PC-3 (cell line): Measurements from ENCODE around the gene CHST8. TPM values are rescaled to one million over a fixed set of nuclear protein-coding genes. Genes with fewer than 3 reads are reported as not detected.

Source experiments
- ATAC-seq: fragments of 200-7000 bp; cut with Tn5 transposase; 2 replicates; pipeline ENCODE4 v1.9.1; 2020; ENCODE audit warnings: mild to moderate bottlenecking, moderate library complexity
- BruUV-seq: library from RNA; stranded (reverse); fragments of 400-500 nt; replicated peaks from 2 replicates; lab custom pipeline; 2021; lab: Mats Ljungman, UMichigan
- CTCF ChIA-PET: fragments of 300-600 bp; sonication (Branson Sonifier 250); formaldehyde crosslinking; loops from one replicate; lab custom pipeline; 2022; ENCODE audit warnings: antibody characterized with exemption; lab: Charles Lee
- POLR2A ChIA-PET: fragments of 300-600 bp; sonication (Branson Sonifier 250); formaldehyde crosslinking; loops from one replicate; lab custom pipeline; 2022; ENCODE audit warnings: antibody characterized with exemption; ENCODE audit not compliant: unreplicated experiment; lab: Charles Lee
- DNase-seq: peaks from one replicate; pipeline ENCODE4 v3.0.0-alpha.2; 2015
- H2AFZ ChIP-seq: fragments of 300-600 bp; sonication (generic); 2 replicates; pipeline ENCODE4 v1.6.0; 2016; ENCODE audit warnings: antibody characterized with exemption, low read length
- H3F3A ChIP-seq: fragments of 300-600 bp; sonication (generic); one replicate; pipeline ENCODE4 v1.6.0; 2017; ENCODE audit warnings: antibody characterized with exemption, low read length, control low read depth, mild to moderate bottlenecking; ENCODE audit not compliant: unreplicated experiment
- H3K27ac ChIP-seq: fragments of 300-600 bp; sonication (generic); 2 replicates; pipeline ENCODE4 v1.5.1; 2016; ENCODE audit warnings: mild to moderate bottlenecking, low read length
- H3K27me3 ChIP-seq: fragments of 300-600 bp; sonication (generic); 2 replicates; pipeline ENCODE4 v1.6.1; 2016; ENCODE audit warnings: low read length, mixed read lengths
- H3K36me3 ChIP-seq: fragments of 300-600 bp; sonication (generic); 2 replicates; pipeline ENCODE4 v1.6.1; 2016; ENCODE audit warnings: low read depth, mixed run types, low read length, mixed read lengths
- H3K4me1 ChIP-seq: fragments of 300-600 bp; sonication (generic); 2 replicates; pipeline ENCODE4 v1.5.1; 2016; ENCODE audit warnings: low read length; ENCODE audit not compliant: insufficient read depth
- H3K4me2 ChIP-seq: fragments of 300-600 bp; sonication (generic); 2 replicates; pipeline ENCODE4 v1.6.0; 2016; ENCODE audit warnings: low read length
- H3K4me3 ChIP-seq: fragments of 300-600 bp; sonication (generic); 2 replicates; pipeline ENCODE4 v1.5.1; 2016; ENCODE audit warnings: mild to moderate bottlenecking, low read length, mixed read lengths
- H3K79me2 ChIP-seq: fragments of 300-600 bp; sonication (generic); 2 replicates; pipeline ENCODE4 v1.6.1; 2017; ENCODE audit warnings: low read length, mixed read lengths
- H3K9ac ChIP-seq: fragments of 300-600 bp; sonication (generic); 2 replicates; pipeline ENCODE4 v1.6.0; 2016; ENCODE audit warnings: mild to moderate bottlenecking, low read length
- H3K9me2 ChIP-seq: fragments of 300-600 bp; sonication (generic); replicated peaks from 2 replicates; pipeline ENCODE4 v1.6.1; 2016; ENCODE audit warnings: mixed run types, low read length, mixed read lengths
- H3K9me3 ChIP-seq: fragments of 300-600 bp; sonication (generic); 2 replicates; pipeline ENCODE4 v1.6.1; 2016; ENCODE audit warnings: low read length, mixed read lengths
- H4K20me1 ChIP-seq: fragments of 300-600 bp; sonication (generic); 2 replicates; pipeline ENCODE4 v1.6.1; 2016; ENCODE audit warnings: low read length, mixed read lengths
- CTCF ChIP-seq: fragments of 300-600 bp; sonication (generic); conservative IDR thresholded peaks from 2 replicates; pipeline ENCODE4 v1.5.1; 2017; ENCODE audit warnings: antibody characterized with exemption, low read depth, mild to moderate bottlenecking, low read length
- EZH2 ChIP-seq: fragments of 300-600 bp; sonication (generic); IDR thresholded peaks from one replicate; pipeline ENCODE4 v1.6.1; 2017; ENCODE audit warnings: antibody characterized with exemption, mild to moderate bottlenecking, low read length; ENCODE audit not compliant: unreplicated experiment
- EZH2phosphoT487 ChIP-seq: fragments of 300-600 bp; sonication (generic); IDR thresholded peaks from 2 replicates; pipeline ENCODE4 v1.6.1; 2018; ENCODE audit warnings: mild to moderate bottlenecking, antibody characterized with exemption, low read length, borderline replicate concordance
- intact Hi-C: fragments of 100-400 bp; cut with micrococcal nuclease; formaldehyde crosslinking; loops from 2 replicates; pipeline ENCODE4 v1.9.0; 2023
- total RNA-seq: library from RNA; depleted of rRNA; stranded (reverse); fragments of >200 nt; gene quantifications from 2 replicates; pipeline ENCODE4 v1.2.3, GENCODE V29; 2014

Gene CHST8
- total RNA-seq, 1 experiment from 2014 or later, result 0.36 TPM

GRCh38 chr19:33595783-33596182 lies 26.0 kb upstream of the CHST8 start:
- Histone ChIP-seq H3K9me2 (no peaks in the 10 kb centered on the region), H3K79me2 (no peaks in the 10 kb centered on the region), H3K4me3 (no peak overlapping the region), H3K36me3 (no peaks in the 10 kb centered on the region), H3K27ac (no peak overlapping the region), H3F3A (no peaks in the 10 kb centered on the region), H3K9ac (no peak overlapping the region), H3K27me3 (no peaks in the 10 kb centered on the region), H3K4me1 (no peaks in the 10 kb centered on the region), H4K20me1 (no peaks in the 10 kb centered on the region), H3K9me3 (no peaks in the 10 kb centered on the region), H3K4me2 (no peak overlapping the region), H2AFZ (no peak overlapping the region)
- TF ChIP-seq EZH2phosphoT487, result no peak
- TF ChIP-seq EZH2, result no peak
- TF ChIP-seq CTCF, result no peak
- intact Hi-C loops, result no loop called here
- DNase-seq, result no peak
- ATAC-seq, result no peak
- CTCF ChIA-PET, result no interaction called here
- POLR2A ChIA-PET, result no interaction called here
- BruUV-seq, result no TSS peak

- BruUV-seq, result no TSS peak
- ATAC-seq (no peak), DNase-seq (no peak)
- Histone ChIP-seq H2AFZ (no peak overlapping the region), H3K36me3 (no peaks in the 10 kb centered on the region), H3K9me3 (no peaks in the 10 kb centered on the region), H3F3A (no peaks in the 10 kb centered on the region), H3K4me3 (no peak overlapping the region), H3K4me1 (no peaks in the 10 kb centered on the region), H3K79me2 (no peaks in the 10 kb centered on the region), H4K20me1 (no peaks in the 10 kb centered on the region), H3K4me2 (no peak overlapping the region), H3K27ac (no peak overlapping the region), H3K9ac (no peak overlapping the region), H3K27me3 (no peaks in the 10 kb centered on the region), H3K9me2 (no peaks in the 10 kb centered on the region)
- intact Hi-C loops, result no loop called here
- POLR2A ChIA-PET, result no interaction called here
- TF ChIP-seq EZH2 (no peak), CTCF (no peak), EZH2phosphoT487 (no peak)
- CTCF ChIA-PET, result no interaction called here
Measured at GRCh38 chr19:33601583-33601982, 20.2 kb upstream of the CHST8 start.

- no peaks in the 10 kb centered on the region for H3F3A ChIP-seq
- ATAC-seq (no peak), DNase-seq (no peak)
- no peaks in the 10 kb centered on the region for H3K9me2 ChIP-seq
- no peaks in the 10 kb centered on the region for H3K4me1 ChIP-seq
- H3K9ac ChIP-seq, result no peak overlapping the region
- H3K9me3 ChIP-seq, result no peaks in the 10 kb centered on the region
- no peaks in the 10 kb centered on the region for H4K20me1 ChIP-seq
- no TSS peak for BruUV-seq
- H3K79me2 ChIP-seq, result no peaks in the 10 kb centered on the region
- no peak overlapping the region for H2AFZ ChIP-seq
- no peak overlapping the region for H3K4me3 ChIP-seq
- CTCF ChIA-PET, result no interaction called here
- no peak for TF ChIP-seq EZH2
- TF ChIP-seq EZH2phosphoT487, result no peak
- no peak for TF ChIP-seq CTCF
- H3K27me3 ChIP-seq, result no peaks in the 10 kb centered on the region
- POLR2A ChIA-PET, result no interaction called here
- H3K4me2 ChIP-seq, result no peak overlapping the region
- no peaks in the 10 kb centered on the region for H3K36me3 ChIP-seq
- no peak overlapping the region for H3K27ac ChIP-seq
- intact Hi-C loops, result no loop called here
Measured at GRCh38 chr19:33602576-33603204, 19.1 kb upstream of the CHST8 start.
